Urothelium cell line (cell line): ENCODE measurements around the gene RNF126.
"Not testable (repeated sequence)": the region's sequence is repeated elsewhere in the genome, so short reads cannot be mapped to it uniquely, and the experiment has no call there.

Experiments
- DNase-seq: peaks from one replicate; pipeline ENCODE4 v3.0.0; 2011; ENCODE audit warnings: low spot score, mixed read lengths
- FAIRE-seq: peaks from 2 replicates; lab custom pipeline; 2011; peaks lifted over from hg19 to GRCh38; lab: Jason Lieb, UNC

Gene RNF126

DNA sequence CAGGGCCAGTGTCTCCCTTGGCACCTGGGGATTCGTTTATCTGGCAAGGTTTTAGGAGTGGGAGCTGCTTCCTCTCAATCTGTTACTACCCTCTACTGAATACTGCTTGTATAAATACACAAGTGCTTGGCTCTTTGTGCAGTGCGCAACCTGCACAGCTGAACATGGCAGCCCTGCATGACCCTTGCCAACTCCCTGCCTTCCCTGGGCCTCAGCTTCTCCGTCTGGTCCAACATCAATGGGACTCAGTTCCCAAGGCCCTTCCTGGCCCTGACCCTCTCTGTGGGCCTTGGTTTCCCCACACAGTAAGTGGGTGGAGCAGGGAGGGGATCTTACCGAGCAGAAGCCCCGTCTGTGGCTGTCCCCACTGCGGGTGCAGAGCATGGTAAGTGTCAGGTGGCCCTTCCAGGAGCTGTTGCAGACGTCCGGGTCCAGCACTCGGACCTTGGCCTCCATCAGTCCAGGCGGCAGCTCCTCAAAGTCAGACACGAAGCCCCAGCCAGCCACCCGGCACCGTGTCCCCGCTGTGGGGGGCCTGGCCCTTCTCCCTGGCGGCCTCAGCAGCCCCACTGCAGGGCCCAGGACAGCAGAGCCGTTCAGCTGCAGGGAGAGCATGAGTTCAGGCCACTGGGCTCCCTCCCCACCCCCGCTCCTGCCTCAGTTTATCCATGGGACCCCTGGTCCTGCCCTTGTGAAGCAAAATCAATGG, 23.7 kb upstream of the RNF126 start:
- no peak for FAIRE-seq
- no peak for DNase-seq

- FAIRE-seq, result no peak
- no peak for DNase-seq
These were observed 22.5 kb upstream of the RNF126 start for GRCh38 chr19:685454-685931.

DNA sequence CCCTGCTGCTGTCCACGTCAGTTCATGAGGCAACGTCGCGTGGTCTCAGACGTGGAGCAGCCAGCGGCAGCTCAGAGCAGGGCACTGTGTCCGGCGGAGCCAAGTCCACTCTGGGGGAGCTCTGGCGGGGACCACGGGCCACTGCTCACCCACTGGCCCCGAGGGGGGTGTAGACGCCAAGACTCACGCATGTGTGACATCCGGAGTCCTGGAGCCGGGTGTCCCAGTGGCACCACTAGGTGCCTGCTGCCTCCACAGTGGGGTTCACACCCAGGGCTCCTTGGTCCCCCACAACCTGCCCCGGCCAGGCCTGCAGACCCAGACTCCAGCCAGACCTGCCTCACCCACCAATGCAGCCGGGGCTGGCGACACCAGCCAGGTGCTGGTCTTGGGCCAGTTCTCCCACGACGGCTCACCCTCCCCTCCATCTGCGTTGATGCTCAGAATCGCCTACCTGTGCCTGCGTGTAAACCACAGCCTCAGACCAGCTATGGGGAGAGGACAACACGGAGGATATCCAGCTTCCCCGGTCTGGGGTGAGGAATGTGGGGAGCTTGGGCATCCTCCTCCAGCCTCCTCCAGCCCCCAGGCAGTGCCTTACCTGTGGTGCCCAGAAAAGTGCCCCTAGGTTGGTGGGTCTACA, 19.8 kb upstream of the RNF126 start:
- FAIRE-seq (no peak), DNase-seq (no peak)

GRCh38 chr19:681029-682019, 18.3 kb upstream of the RNF126 start:
- no peak for FAIRE-seq
- peak; percentile 77 for DNase-seq

GRCh38 chr19:680287-681028, 17.4 kb upstream of the RNF126 start:
- FAIRE-seq (peak; percentile 40), DNase-seq (peak; percentile 94)

DNA sequence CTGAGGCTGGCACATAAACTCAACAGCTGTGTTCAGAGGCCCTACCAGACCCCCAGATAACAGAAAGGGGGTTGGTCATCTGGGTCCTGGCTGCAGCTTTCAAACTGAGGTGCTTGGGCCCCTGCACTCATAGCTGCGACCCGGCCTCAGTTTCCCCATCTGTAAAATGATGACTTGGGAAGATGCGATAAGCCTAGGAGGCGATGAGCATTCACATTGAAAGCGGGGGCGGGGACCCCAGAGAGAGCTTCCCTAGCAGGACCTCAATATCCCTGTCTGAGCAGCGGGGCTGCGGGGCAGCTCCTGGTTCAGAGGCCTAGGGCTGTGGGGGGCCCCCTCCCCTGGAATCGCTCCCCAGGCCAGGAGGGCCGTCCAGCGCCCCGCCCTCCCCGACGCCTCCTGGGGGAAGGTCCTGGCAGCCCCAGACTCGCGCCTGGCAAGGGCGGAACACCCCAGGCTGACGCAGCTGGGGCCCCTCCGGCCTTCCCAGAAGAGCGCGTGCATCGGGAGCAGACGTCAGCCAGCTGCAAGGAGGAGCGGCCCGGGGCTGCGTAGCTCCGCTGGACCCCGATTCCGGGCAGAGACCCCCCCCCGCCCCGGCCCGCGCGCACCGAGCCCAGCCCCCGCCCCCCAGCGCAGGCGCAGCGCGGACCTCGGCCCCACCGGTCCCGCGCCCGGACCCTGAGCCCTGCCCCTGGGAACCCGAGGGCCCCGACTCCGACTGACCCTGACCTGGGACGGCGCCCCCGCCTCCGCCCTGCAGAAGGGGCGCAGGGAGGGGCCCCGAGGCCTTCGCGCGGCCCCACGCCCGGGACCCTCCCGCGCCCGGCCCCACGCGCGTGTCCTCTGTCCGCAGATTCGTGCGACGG, 16.6 kb upstream of the RNF126 start:
- DNase-seq (peak; percentile 56), FAIRE-seq (no peak)

- DNase-seq (no peak), FAIRE-seq (no peak)
These were observed 15.9 kb upstream of the RNF126 start for GRCh38 chr19:678791-679388.

DNA sequence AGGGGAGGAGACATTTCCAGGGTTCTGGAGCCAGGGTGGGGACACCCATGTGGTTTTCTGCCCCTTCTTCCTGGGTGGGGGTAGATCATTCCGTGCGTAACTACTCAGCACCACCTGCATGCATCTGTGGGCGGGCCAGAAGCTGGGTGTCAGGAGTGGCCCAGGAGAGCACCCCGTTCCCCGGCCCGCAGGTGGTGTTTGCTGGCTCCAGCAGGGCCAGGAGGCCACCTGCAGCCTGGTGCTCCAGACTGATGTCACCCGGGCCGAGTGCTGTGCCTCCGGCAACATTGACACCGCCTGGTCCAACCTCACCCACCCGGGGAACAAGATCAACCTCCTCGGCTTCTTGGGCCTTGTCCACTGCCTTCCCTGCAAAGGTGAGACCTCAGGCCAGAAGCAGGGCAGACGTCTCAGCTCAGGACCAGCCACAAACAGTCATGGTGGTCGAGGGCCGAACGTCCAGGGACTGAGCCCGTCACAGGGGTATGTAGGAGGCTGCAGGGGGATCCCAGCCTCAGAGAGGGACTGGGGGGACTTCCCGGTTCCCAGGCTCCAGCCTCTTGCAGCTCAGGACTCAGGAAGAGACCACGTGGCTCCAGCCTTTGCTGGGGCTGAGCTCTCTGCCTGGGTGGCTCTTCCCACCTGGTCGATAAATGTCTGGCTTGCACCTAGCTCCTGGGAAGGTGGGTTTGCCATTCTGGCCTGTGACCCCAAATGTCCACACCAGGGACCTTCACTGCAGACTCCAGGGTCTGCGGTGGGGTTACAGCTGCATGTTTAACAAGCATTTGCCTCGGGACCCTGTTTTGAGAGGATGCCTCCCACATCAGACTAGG, 14.8 kb upstream of the RNF126 start:
- no peak for FAIRE-seq
- DNase-seq, result peak; percentile 48

DNA sequence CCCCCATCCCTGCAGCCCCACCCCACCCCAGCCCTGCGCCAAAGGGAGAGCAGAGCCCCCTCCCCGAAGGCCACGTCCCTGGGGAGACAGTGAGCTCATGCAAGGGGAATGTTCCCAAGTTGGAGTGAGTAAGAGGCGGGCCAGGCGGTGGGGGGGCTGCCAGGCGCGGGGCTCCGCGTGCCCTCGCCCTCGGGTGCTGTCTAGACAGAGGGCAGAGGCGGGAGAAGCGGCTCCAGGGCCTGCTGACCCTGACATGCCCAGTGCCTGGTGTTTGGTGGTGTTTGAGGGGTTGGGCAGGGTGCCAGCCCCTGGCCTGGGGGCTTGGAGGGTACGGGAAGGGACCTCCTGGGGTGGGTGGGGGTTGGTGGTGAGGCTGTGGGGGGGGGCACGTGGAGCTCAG, 14.2 kb upstream of the RNF126 start:
- FAIRE-seq, result peak; percentile 23

GRCh38 chr19:676339-677105, 13.5 kb upstream of the RNF126 start, which contains the start of gene FSTL3:
Gene FSTL3, plus strand, starts transcription at chr19:676392. Its CDS starts 32 bp downstream, at chr19:676424.
- no peak for FAIRE-seq
- DNase-seq, result peak; percentile 50

More for the DNA sequence above, 14.2 kb upstream of the RNF126 start:
- DNase-seq, result peak; percentile 79

- DNase-seq, result no peak
- FAIRE-seq, result no peak
These were observed 13.0 kb upstream of the RNF126 start for GRCh38 chr19:676007-676338.

GRCh38 chr19:674282-675151, 11.5 kb upstream of the RNF126 start:
- DNase-seq (no peak), FAIRE-seq (no peak)

DNA sequence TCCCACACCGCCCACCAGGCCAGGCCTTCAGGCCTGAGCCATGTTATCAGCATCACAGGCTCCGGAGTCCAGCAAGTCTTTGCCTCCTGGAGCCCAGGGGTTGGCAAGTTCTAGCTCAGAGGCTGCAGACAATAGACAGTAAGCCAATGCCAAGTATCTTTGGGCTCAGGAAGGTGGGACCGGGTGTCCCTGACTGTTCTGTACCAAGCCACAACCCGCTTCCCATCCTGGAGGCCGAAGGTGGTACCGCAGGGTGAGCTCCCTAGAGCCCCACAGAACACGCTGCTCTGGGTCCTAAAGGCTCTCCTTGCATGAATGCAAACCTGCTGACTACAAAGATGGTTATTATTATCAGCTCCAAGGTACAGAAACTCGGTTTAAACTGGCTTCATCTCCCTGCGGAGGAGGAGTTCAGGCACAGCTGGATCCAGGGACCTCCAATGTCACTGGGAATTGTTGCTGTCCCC, 7.6 kb upstream of the RNF126 start:
- FAIRE-seq, result no peak
- DNase-seq, result no peak

- not testable (repeated sequence) for DNase-seq, FAIRE-seq
These were observed 5.8 kb upstream of the RNF126 start for GRCh38 chr19:668675-669434.

- not testable (repeated sequence) for DNase-seq, FAIRE-seq
These were observed 4.1 kb upstream of the RNF126 start for GRCh38 chr19:666985-667573.
